Activated naive CD8-positive, alpha-beta T cell (primary cell): ENCODE results near the gene DNAJC22.
"Not testable (repeated sequence)": the region's sequence is repeated elsewhere in the genome, so short reads cannot be mapped to it uniquely, and the experiment has no call there.

ENCODE experiments used
- H3K27ac Mint-ChIP-seq: one replicate; pipeline ENCODE4 v1.8.0; 2021; ENCODE audit warnings: mixed read lengths
- H3K27me3 Mint-ChIP-seq: one replicate; pipeline ENCODE4 v1.8.0; 2021; ENCODE audit warnings: mixed read lengths
- H3K36me3 Mint-ChIP-seq: one replicate; pipeline ENCODE4 v1.8.0; 2021; ENCODE audit warnings: mixed read lengths
- H3K4me1 Mint-ChIP-seq: one replicate; pipeline ENCODE4 v1.8.0; 2021; ENCODE audit warnings: low read depth, mixed read lengths
- H3K4me3 Mint-ChIP-seq: one replicate; pipeline ENCODE4 v1.8.0; 2021; ENCODE audit warnings: mild to moderate bottlenecking, mixed read lengths
- H3K9me3 Mint-ChIP-seq: one replicate; pipeline ENCODE4 v1.8.0; 2021; ENCODE audit warnings: low read depth, mixed read lengths

Gene DNAJC22

GRCh38 chr12:49367381-49368239 lies 20.9 kb downstream of the DNAJC22 start, which contains the start of gene SPATS2:
TSS of gene SPATS2 (plus strand) at chr12:49367462. CDS start at chr12:49461013, 93,551 bp downstream.
- Mint-ChIP-seq H3K9me3 (no peaks in the 10 kb centered on the region), H3K4me1 (peaks cover 27% of the 10 kb centered on the region), H3K4me3 (peak within 1 kb of the TSS; percentile 87), H3K36me3 (peaks cover under 1% of the 10 kb centered on the region), H3K27ac (peak within 1 kb of the TSS; percentile 97), H3K27me3 (no peaks in the 10 kb centered on the region)

- Mint-ChIP-seq H3K36me3 (peaks cover 2% of the 10 kb centered on the region), H3K4me3 (peak overlapping the region; percentile 87), H3K27me3 (no peaks in the 10 kb centered on the region), H3K9me3 (no peaks in the 10 kb centered on the region), H3K27ac (peak overlapping the region; percentile 24), H3K4me1 (peaks cover 27% of the 10 kb centered on the region)
These were observed 21.5 kb downstream of the DNAJC22 start for GRCh38 chr12:49368240-49368600.

GRCh38 chr12:49369411-49370145 lies 22.9 kb downstream of the DNAJC22 start:
- Mint-ChIP-seq H3K4me1 (peaks cover 27% of the 10 kb centered on the region), H3K9me3 (no peaks in the 10 kb centered on the region), H3K36me3 (peaks cover 2% of the 10 kb centered on the region), H3K27me3 (no peaks in the 10 kb centered on the region), H3K27ac (peak overlapping the region; percentile 19), H3K4me3 (peak overlapping the region; percentile 21)

- peaks cover 26% of the 10 kb centered on the region for H3K4me1 Mint-ChIP-seq
These were observed 23.9 kb downstream of the DNAJC22 start for GRCh38 chr12:49370539-49370938.

GRCh38 chr12:49375406-49375805 lies 28.7 kb downstream of the DNAJC22 start:
- peak overlapping the region; percentile 2 for H3K27ac Mint-ChIP-seq

More at GRCh38 chr12:49370539-49370938, 23.9 kb downstream of the DNAJC22 start:
- H3K9me3 Mint-ChIP-seq, result no peaks in the 10 kb centered on the region
- H3K4me3 Mint-ChIP-seq, result no peak overlapping the region
- peaks cover 2% of the 10 kb centered on the region for H3K36me3 Mint-ChIP-seq
- no peak overlapping the region for H3K27ac Mint-ChIP-seq
- H3K27me3 Mint-ChIP-seq, result no peaks in the 10 kb centered on the region

GRCh38 chr12:49377386-49377785 lies 30.7 kb downstream of the DNAJC22 start:
- H3K4me3 Mint-ChIP-seq, result no peak overlapping the region
- peaks cover 2% of the 10 kb centered on the region for H3K36me3 Mint-ChIP-seq
- H3K9me3 Mint-ChIP-seq, result no peaks in the 10 kb centered on the region
- peaks cover 2% of the 10 kb centered on the region for H3K4me1 Mint-ChIP-seq
- H3K27me3 Mint-ChIP-seq, result no peaks in the 10 kb centered on the region
- no peak overlapping the region for H3K27ac Mint-ChIP-seq

More at GRCh38 chr12:49375406-49375805, 28.7 kb downstream of the DNAJC22 start:
- Mint-ChIP-seq H3K4me3 (no peak overlapping the region), H3K4me1 (no peaks in the 10 kb centered on the region), H3K27me3 (no peaks in the 10 kb centered on the region), H3K9me3 (no peaks in the 10 kb centered on the region), H3K36me3 (peaks cover 2% of the 10 kb centered on the region)

- H3K36me3 Mint-ChIP-seq, H3K9me3 Mint-ChIP-seq, H3K4me1 Mint-ChIP-seq, H3K4me3 Mint-ChIP-seq, H3K27ac Mint-ChIP-seq, H3K27me3 Mint-ChIP-seq: not testable (repeated sequence)
These were observed 33.5 kb downstream of the DNAJC22 start for GRCh38 chr12:49380184-49380583.

- Mint-ChIP-seq H3K27ac (no peak overlapping the region), H3K4me1 (no peaks in the 10 kb centered on the region), H3K4me3 (peak overlapping the region; percentile 36), H3K36me3 (peaks cover 4% of the 10 kb centered on the region), H3K9me3 (no peaks in the 10 kb centered on the region), H3K27me3 (no peaks in the 10 kb centered on the region)
These were observed 42.1 kb downstream of the DNAJC22 start for GRCh38 chr12:49388682-49389386.

- no peaks in the 10 kb centered on the region for H3K27me3 Mint-ChIP-seq
These were observed 42.7 kb downstream of the DNAJC22 start for GRCh38 chr12:49389387-49389703.

GRCh38 chr12:49397000-49397399 lies 50.3 kb downstream of the DNAJC22 start:
- Mint-ChIP-seq H3K36me3 (no peaks in the 10 kb centered on the region), H3K27me3 (no peaks in the 10 kb centered on the region), H3K9me3 (no peaks in the 10 kb centered on the region), H3K4me3 (no peak overlapping the region), H3K27ac (no peak overlapping the region), H3K4me1 (no peaks in the 10 kb centered on the region)

More at GRCh38 chr12:49389387-49389703, 42.7 kb downstream of the DNAJC22 start:
- Mint-ChIP-seq H3K4me1 (no peaks in the 10 kb centered on the region), H3K27ac (no peak overlapping the region), H3K9me3 (no peaks in the 10 kb centered on the region), H3K4me3 (peak overlapping the region; percentile 36), H3K36me3 (peaks cover 4% of the 10 kb centered on the region)

GRCh38 chr12:49400304-49400703 lies 53.6 kb downstream of the DNAJC22 start:
- Mint-ChIP-seq H3K9me3 (no peaks in the 10 kb centered on the region), H3K27ac (no peak overlapping the region), H3K4me1 (peaks cover 14% of the 10 kb centered on the region), H3K4me3 (no peak overlapping the region), H3K27me3 (no peaks in the 10 kb centered on the region), H3K36me3 (no peaks in the 10 kb centered on the region)
